Activated CD4-positive, CD25-positive, alpha-beta regulatory T cell treated with anti-CD3 and anti-CD28 coated beads, Interleukin-2, amount 50 U/mL, for 72 hours (primary cell): ENCODE results near the gene ST6GALNAC1.

ENCODE experiments used
- DNase-seq: peaks from one replicate; pipeline ENCODE4 v3.0.0; 2021

Gene ST6GALNAC1

GRCh38 chr17:76643553-76644148, at the start of gene ST6GALNAC1:
TSS of gene ST6GALNAC1 (minus strand) at chr17:76643757. CDS start at chr17:76643638, 119 bp downstream.
- DNase-seq, result no peak

- DNase-seq, result no peak
Measured at GRCh38 chr17:76691379-76692191, 48.0 kb upstream of the ST6GALNAC1 start.

GRCh38 chr17:76690596-76691280, 47.2 kb upstream of the ST6GALNAC1 start:
- no peak for DNase-seq

GRCh38 chr17:76689859-76690258, 46.3 kb upstream of the ST6GALNAC1 start:
- no peak for DNase-seq

GRCh38 chr17:76688165-76688622, 44.6 kb upstream of the ST6GALNAC1 start:
- DNase-seq, result no peak

GRCh38 chr17:76687298-76688164, 44.0 kb upstream of the ST6GALNAC1 start:
- no peak for DNase-seq

- DNase-seq, result no peak
Measured at GRCh38 chr17:76686538-76687297, 43.2 kb upstream of the ST6GALNAC1 start.

GRCh38 chr17:76685846-76686245, 42.3 kb upstream of the ST6GALNAC1 start:
- no peak for DNase-seq

- no peak for DNase-seq
Measured at GRCh38 chr17:76685366-76685765, 41.8 kb upstream of the ST6GALNAC1 start.

GRCh38 chr17:76684756-76685155, 41.2 kb upstream of the ST6GALNAC1 start:
- no peak for DNase-seq

- DNase-seq, result no peak
Measured at GRCh38 chr17:76683921-76684745, 40.6 kb upstream of the ST6GALNAC1 start.

GRCh38 chr17:76683011-76683755, 39.6 kb upstream of the ST6GALNAC1 start:
- no peak for DNase-seq

- no peak for DNase-seq
Measured at GRCh38 chr17:76682296-76682695, 38.7 kb upstream of the ST6GALNAC1 start.

GRCh38 chr17:76681222-76682137, 37.9 kb upstream of the ST6GALNAC1 start:
- peak; percentile 56 for DNase-seq

GRCh38 chr17:76679239-76679638, 35.7 kb upstream of the ST6GALNAC1 start:
- DNase-seq, result no peak

GRCh38 chr17:76678330-76678729, 34.8 kb upstream of the ST6GALNAC1 start:
- DNase-seq, result no peak

- DNase-seq, result no peak
Measured at GRCh38 chr17:76677406-76677805, 33.8 kb upstream of the ST6GALNAC1 start.

GRCh38 chr17:76676629-76677028, 33.1 kb upstream of the ST6GALNAC1 start:
- no peak for DNase-seq

GRCh38 chr17:76675648-76676047, 32.1 kb upstream of the ST6GALNAC1 start:
- DNase-seq, result no peak
